Measurements from ENCODE around the gene SLC5A6.

SLC5A6 gene

DNA sequence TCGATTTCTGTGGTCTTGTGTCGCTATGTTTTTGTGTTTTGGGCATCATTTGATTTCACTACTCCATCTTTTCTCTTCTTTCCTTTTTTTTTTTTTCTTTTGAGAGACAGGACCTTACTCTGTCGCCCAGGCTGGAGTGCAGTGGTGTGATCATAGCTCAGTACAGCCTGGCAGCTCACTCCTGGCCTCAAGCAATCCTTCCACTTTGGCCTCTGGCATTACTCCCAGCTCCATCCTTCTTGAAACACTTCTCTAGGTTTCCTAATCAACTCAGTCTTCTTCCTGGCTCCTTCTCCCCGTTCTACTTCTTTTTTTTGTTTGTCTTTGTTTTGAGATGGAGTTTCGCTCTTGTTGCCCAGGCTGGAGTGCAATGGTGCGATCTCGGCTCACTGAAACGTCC, 36.7 kb downstream of the SLC5A6 start:
- Mint-ChIP-seq H3K9me3 (no peaks in the 10 kb centered on the region), H3K27ac (ENCODE audit: low read depth) (no peak overlapping the region), H3K36me3 (ENCODE audit: insufficient read depth) (peaks cover 2% of the 10 kb centered on the region), H3K4me1 (no peaks in the 10 kb centered on the region), H3K4me3 (no peak overlapping the region), H3K27me3 (peaks cover 19% of the 10 kb centered on the region)
- ATAC-seq (replicated peaks; ENCODE audit: extremely low read depth, poor library complexity, severe bottlenecking) (no peak), DNase-seq (ENCODE audit: low spot score in 2 of 2) (no peak)

DNA sequence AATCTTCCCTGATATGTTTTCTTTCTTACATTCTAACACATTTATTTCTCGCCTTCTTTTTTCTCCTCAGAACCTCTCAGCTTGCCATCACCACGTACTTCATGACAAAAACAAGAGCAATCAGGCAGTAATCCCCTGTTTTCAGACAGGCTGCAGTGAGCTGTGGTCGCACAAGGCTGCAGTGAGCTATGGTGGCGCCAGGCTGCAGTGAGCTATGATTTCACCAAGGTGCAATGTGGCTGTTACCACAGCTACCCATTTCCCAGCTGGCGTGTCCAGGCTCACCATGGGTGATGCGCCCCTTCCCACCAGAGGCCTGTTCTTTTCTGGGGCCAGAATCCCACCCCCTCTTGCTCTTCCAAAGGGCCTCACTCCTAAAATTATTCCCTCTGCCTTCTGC, 37.4 kb downstream of the SLC5A6 start:
- Mint-ChIP-seq H3K4me1 (no peaks in the 10 kb centered on the region), H3K4me3 (no peak overlapping the region), H3K27ac (ENCODE audit: low read depth) (no peak overlapping the region), H3K9me3 (no peaks in the 10 kb centered on the region), H3K36me3 (ENCODE audit: insufficient read depth) (peaks cover 2% of the 10 kb centered on the region), H3K27me3 (peaks cover 12% of the 10 kb centered on the region)
- ATAC-seq (replicated peaks; ENCODE audit: extremely low read depth, poor library complexity, severe bottlenecking) (no peak), DNase-seq (ENCODE audit: low spot score in 2 of 2) (no peak)

DNA sequence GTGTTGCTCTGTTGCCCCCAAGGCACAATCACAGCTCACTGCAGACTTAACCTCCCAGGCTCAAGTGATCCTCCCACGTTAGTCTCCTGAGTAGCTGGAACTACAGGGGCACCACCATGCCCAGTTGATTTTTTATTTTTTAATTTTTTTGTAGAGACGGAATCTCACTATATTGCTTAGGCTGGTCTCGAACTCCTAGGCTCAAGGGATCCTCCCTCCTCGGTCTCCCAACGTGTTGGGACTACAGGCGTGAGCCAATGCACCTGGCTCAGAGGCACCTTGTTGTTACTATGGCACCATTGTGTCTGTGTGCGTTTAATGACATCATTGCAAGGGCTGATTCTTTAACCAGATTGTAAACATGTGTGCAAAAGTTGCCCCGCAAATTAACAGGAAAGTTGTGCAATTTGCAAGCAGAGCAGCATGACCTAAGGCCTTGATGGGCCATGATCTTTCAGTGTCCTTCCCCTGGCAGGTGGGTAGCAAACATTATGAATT, 40.7 kb downstream of the SLC5A6 start:
- H3K4me3 Mint-ChIP-seq: no peak overlapping the region
- H3K36me3 Mint-ChIP-seq (ENCODE audit: insufficient read depth): peaks cover 2% of the 10 kb centered on the region
- H3K27ac Mint-ChIP-seq (ENCODE audit: low read depth): no peak overlapping the region
- no peak for DNase-seq (ENCODE audit: low spot score in 2 of 2)
- H3K4me1 Mint-ChIP-seq: no peaks in the 10 kb centered on the region
- H3K27me3 Mint-ChIP-seq: no peaks in the 10 kb centered on the region
- no peak for ATAC-seq (replicated peaks; ENCODE audit: extremely low read depth, poor library complexity, severe bottlenecking)
- H3K9me3 Mint-ChIP-seq: no peaks in the 10 kb centered on the region

DNA sequence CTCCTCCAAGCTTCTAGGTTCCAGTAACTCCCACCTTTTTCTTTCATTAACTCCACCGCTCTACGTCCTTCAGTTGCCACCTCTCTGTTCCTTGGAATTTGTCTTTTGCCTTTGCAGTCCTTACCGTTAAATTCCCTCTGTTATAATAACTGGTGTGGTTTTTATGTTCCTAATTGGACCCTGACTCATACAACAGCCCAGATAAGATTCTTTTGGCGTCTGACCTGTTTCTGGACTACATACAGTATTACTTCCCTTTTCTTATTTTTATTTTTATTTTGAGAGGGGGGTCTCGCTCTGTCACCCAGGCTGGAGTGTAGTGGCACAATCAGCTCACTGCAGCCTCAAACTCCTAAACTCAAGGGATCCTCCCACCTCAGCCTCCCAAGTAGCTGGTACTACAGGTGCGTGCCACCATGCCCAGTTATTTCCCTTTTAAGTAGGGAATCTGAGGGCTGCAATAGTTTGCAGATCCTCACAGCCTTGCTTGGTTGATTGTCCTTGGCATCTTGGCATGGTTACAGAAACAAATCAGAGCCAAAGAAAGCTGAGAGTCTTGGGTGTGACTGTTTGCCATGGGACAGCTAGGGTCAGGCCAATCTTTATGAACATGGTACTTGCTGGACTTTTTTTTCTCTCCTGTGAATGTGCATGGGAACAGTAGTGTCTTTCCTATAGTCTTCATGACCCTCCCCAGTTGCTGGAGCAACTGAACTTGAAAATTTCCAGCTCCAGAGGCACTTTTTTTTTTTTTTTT, 41.3 kb downstream of the SLC5A6 start:
- peaks cover 2% of the 10 kb centered on the region for H3K36me3 Mint-ChIP-seq (ENCODE audit: insufficient read depth)
- H3K27ac Mint-ChIP-seq (ENCODE audit: low read depth): no peak overlapping the region
- no peaks in the 10 kb centered on the region for H3K27me3 Mint-ChIP-seq
- DNase-seq (ENCODE audit: low spot score in 2 of 2) (no peak), ATAC-seq (replicated peaks; ENCODE audit: extremely low read depth, poor library complexity, severe bottlenecking) (no peak)
- H3K4me3 Mint-ChIP-seq: no peak overlapping the region
- no peaks in the 10 kb centered on the region for H3K4me1 Mint-ChIP-seq
- no peaks in the 10 kb centered on the region for H3K9me3 Mint-ChIP-seq

DNA sequence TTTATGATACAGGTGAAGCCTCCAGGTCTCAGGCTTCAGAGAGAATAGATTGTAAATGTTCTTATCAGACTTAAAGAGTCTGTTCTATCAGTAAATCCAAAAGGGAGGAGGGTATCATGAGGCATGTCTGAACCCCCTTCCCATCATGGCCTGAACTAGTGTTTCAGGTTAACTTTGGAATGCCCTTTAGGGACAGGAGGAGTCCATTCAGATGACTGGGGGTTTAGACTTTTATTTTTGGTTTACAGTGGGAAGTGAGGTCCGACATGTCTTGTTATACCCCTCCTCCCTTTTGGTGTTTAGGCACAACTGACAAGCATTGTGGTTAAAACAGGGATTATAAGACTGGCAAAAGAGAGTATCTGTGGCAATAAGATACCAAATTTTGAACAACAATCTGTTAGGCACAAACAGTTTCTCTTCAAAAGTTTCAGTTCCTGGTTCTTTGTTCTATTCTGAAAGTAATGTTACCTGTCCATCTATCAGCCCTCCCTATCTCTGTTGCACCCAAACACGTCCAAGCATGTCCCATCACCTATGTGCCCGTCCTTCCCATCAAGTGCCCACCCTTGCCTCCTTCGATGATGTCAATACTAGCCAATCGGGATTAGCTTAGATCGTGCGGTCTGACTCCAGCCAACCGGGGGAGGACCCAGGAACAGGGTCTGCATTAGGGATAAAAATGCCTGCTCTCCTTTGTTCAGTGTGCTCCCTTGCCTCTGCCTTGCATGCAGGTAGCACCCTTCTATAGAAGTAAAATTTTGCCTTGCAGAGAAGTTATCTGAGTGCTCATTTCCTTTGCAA, 46.9 kb downstream of the SLC5A6 start:
- Mint-ChIP-seq H3K4me3 (no peak overlapping the region), H3K4me1 (no peaks in the 10 kb centered on the region), H3K9me3 (no peaks in the 10 kb centered on the region), H3K27ac (ENCODE audit: low read depth) (no peak overlapping the region), H3K27me3 (no peaks in the 10 kb centered on the region), H3K36me3 (ENCODE audit: insufficient read depth) (peaks cover 1% of the 10 kb centered on the region)
- DNase-seq (ENCODE audit: low spot score in 2 of 2) (no peak), ATAC-seq (replicated peaks; ENCODE audit: extremely low read depth, poor library complexity, severe bottlenecking) (no peak)

DNA sequence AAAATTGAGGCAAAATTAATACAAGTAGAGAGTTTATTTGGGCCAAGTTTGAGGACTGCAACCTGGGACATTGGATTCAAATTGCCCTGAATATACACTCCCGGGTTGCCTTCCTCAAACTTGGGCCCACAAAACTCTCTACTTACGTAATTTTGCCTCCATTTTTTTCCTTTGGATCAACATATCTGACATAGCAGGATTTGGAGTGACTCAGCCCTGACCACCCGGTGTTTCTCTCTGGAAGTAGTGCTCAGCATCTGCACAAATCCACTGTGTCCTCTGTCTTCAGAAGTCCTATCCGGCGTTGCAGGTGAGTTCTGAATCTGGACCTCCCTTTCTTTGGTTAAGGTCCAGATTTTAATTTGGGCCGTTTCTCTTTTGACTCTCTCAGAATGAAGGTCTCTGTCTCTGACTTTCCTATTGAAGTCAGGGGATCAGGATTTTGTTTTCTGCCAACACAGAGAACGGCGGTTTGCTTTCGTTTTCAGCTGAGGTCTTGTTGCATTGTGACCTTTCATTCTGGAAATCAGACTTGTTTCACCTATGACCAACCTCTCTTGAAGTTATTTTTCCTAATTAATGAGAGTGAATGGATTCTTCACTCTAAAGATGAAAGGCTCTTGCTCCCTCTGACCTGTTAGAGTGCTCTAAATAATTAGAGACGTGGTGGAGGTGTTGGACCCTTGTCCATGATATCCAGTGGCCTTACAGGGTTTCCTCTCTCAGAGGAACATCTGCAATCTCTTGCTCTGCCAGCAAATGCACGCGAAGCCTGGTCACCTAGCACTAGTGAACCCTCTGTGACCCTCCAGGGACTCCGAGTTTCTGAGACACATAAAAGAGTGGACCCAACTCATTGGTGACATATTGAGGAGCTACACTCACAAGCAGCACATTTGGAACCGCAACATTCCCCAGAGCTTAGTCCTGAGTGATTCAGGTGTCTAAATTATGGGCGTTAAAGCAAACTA, 49.6 kb downstream of the SLC5A6 start:
- no peak overlapping the region for H3K27ac Mint-ChIP-seq (ENCODE audit: low read depth)
- no peaks in the 10 kb centered on the region for H3K4me1 Mint-ChIP-seq
- DNase-seq (ENCODE audit: low spot score in 2 of 2): no peak
- no peak for ATAC-seq (replicated peaks; ENCODE audit: extremely low read depth, poor library complexity, severe bottlenecking)
- H3K4me3 Mint-ChIP-seq: no peak overlapping the region
- peaks cover 8% of the 10 kb centered on the region for H3K27me3 Mint-ChIP-seq
- H3K9me3 Mint-ChIP-seq: no peaks in the 10 kb centered on the region
- H3K36me3 Mint-ChIP-seq (ENCODE audit: insufficient read depth): peaks cover 1% of the 10 kb centered on the region

DNA sequence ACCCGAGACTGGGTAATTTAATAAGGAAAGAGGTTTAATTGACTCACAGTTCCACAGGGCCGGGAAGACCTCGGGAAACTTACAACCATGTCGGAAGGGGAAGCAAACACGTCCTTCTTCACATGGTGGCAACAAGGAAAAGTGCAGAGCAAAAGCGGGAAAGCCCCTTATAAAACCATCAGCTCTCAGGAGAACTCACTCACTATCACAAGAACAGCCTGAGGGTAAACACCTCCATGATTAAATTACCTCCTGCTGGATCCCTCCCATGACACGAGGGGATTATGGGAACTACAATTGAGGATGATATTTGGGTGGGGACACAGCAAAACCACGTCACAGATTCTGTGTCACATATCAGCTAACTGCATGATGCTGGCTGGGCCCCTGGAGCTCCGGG, 51.9 kb downstream of the SLC5A6 start:
- ATAC-seq (replicated peaks; ENCODE audit: extremely low read depth, poor library complexity, severe bottlenecking) (no peak), DNase-seq (ENCODE audit: low spot score in 2 of 2) (no peak)
- H3K27me3 Mint-ChIP-seq: peaks cover 8% of the 10 kb centered on the region
- H3K9me3 Mint-ChIP-seq: no peaks in the 10 kb centered on the region
- H3K4me3 Mint-ChIP-seq: no peak overlapping the region
- no peak overlapping the region for H3K27ac Mint-ChIP-seq (ENCODE audit: low read depth)
- H3K4me1 Mint-ChIP-seq: no peaks in the 10 kb centered on the region
- peaks cover 1% of the 10 kb centered on the region for H3K36me3 Mint-ChIP-seq (ENCODE audit: insufficient read depth)

DNA sequence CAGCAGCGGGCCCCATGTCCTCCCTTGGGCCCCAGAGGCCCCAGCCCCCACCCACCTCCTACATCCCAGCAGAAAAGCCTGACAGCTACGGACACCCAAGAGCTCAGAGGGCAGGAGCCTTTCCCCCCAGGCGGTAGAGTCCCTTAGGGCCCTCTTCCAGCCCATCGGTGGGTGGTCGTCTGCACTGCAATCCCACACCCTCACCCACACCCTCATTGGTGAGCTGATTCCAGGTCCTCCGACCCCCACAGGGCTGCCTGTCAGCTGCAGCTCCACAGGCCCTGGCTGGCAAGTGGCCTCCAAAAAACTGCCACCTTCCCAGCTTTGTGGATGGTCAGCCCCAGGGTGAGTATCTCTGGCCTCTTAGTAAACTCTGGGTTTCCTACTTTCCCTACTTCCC, 52.8 kb downstream of the SLC5A6 start:
- H3K36me3 Mint-ChIP-seq (ENCODE audit: insufficient read depth): no peaks in the 10 kb centered on the region

DNA sequence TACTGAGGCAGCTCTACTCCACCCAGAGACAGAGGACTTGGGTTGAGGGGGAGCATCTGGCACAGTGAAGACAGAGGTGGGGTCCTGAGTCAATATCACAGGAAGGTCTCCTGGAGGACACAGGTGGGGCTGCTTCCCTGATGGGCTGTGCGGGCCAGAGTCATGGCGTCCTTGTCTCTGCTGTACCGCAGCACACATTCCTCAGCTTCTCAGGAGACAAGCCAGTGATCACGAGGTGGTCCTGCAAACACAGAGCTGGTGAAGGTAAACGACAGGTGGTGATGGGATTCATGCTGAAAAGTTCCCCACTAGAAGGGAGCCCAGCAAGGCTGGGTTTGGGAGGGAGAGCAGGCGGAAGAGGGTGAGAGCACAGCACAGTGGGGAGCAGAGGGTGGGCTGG, 53.6 kb downstream of the SLC5A6 start:
- DNase-seq (ENCODE audit: low spot score in 2 of 2) (no peak), ATAC-seq (replicated peaks; ENCODE audit: extremely low read depth, poor library complexity, severe bottlenecking) (no peak)
- Mint-ChIP-seq H3K27ac (ENCODE audit: low read depth) (no peak overlapping the region), H3K4me1 (no peaks in the 10 kb centered on the region), H3K36me3 (ENCODE audit: insufficient read depth) (no peaks in the 10 kb centered on the region), H3K4me3 (no peak overlapping the region), H3K9me3 (no peaks in the 10 kb centered on the region), H3K27me3 (peaks cover 22% of the 10 kb centered on the region)

More for the DNA sequence above, 52.8 kb downstream of the SLC5A6 start:
- peaks cover 17% of the 10 kb centered on the region for H3K27me3 Mint-ChIP-seq
- DNase-seq (ENCODE audit: low spot score in 2 of 2) (no peak), ATAC-seq (replicated peaks; ENCODE audit: extremely low read depth, poor library complexity, severe bottlenecking) (no peak)
- no peak overlapping the region for H3K27ac Mint-ChIP-seq (ENCODE audit: low read depth)
- H3K4me3 Mint-ChIP-seq: no peak overlapping the region
- no peaks in the 10 kb centered on the region for H3K9me3 Mint-ChIP-seq
- no peaks in the 10 kb centered on the region for H3K4me1 Mint-ChIP-seq

DNA sequence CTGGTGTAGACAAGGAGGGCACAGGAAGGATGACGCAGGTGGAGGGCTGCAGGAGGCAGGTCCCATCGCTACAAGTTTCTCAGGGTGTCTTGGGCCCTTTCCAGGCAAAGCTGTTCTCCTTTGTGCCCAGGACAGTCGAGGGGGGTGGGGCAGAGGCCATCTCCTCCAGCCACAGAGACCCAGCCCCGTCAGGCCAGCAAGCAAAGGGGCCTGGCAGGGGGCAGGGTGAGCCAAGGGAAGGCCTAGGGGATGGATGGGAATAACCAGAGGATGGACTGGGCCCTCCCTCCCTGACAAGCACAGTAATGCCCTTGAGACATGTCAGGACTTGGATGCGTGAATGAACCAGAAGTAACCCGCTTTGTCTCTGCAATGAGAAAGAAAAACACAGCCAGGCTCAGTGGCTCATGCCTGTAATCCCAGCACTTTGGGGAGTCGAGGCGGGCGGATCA, 57.0 kb downstream of the SLC5A6 start:
- Mint-ChIP-seq H3K4me3 (no peak overlapping the region), H3K27me3 (peaks cover 29% of the 10 kb centered on the region), H3K9me3 (no peaks in the 10 kb centered on the region), H3K4me1 (no peaks in the 10 kb centered on the region), H3K36me3 (ENCODE audit: insufficient read depth) (no peaks in the 10 kb centered on the region), H3K27ac (ENCODE audit: low read depth) (no peak overlapping the region)
- ATAC-seq (replicated peaks; ENCODE audit: extremely low read depth, poor library complexity, severe bottlenecking) (no peak), DNase-seq (ENCODE audit: low spot score in 2 of 2) (no peak)

DNA sequence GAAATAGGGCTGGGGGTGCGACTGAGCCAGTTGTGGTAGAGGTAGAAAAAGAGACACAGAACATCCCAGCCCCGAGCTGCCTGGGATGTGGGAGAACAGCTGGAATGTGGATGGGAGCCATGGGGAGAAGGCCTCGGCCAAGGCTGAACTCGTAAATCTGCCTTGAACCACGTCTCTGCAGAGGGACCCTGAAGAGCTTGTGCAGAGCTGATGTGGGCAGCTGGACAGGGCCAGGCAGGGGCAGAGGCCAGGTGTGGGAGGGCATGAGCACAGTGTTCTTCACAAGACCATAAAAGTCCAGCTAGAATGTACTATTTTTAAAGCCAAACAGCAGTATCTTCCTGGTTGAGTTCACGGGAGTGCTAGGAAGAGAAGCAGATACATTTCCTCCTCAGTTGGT, 57.6 kb downstream of the SLC5A6 start:
- no peak overlapping the region for H3K27ac Mint-ChIP-seq (ENCODE audit: low read depth)
- peaks cover 29% of the 10 kb centered on the region for H3K27me3 Mint-ChIP-seq
- ATAC-seq (replicated peaks; ENCODE audit: extremely low read depth, poor library complexity, severe bottlenecking) (no peak), DNase-seq (ENCODE audit: low spot score in 2 of 2) (no peak)
- no peaks in the 10 kb centered on the region for H3K4me1 Mint-ChIP-seq
- H3K4me3 Mint-ChIP-seq: no peak overlapping the region
- no peaks in the 10 kb centered on the region for H3K9me3 Mint-ChIP-seq
- H3K36me3 Mint-ChIP-seq (ENCODE audit: insufficient read depth): no peaks in the 10 kb centered on the region

DNA sequence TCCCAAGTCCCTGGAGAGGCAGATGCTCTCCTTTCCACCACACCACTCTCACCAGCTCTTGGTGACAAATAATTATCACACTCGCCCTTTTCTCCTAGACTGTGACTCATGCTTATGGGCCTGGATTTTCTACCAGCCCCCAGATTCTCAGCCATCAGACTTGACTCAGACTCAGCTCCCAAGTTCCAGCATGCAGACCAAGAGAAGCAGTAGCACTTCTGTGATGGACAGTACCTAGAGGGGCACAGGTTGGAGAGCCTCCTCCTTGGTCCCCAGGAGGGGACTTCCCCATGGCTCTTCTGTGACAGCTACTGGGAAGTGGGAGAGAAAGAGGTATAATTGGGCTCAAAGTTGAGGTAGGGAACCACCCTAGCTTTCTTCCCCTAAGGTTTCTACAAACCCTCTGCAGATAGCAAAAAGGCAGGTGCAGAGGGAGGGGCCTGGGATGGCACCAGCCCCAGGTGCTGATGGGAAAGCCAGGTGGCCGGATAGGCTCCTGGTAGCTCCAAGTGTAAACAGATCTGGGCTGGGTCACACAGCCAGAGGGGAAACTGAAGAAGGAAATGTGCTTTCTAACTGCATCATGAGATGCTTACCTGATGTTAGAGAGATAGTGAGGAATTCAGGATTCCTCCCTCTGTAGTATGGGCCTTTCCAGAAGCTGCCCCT, 59.1 kb downstream of the SLC5A6 start:
- Mint-ChIP-seq H3K36me3 (ENCODE audit: insufficient read depth) (no peaks in the 10 kb centered on the region), H3K27me3 (peaks cover 30% of the 10 kb centered on the region), H3K4me3 (no peak overlapping the region), H3K4me1 (no peaks in the 10 kb centered on the region), H3K27ac (ENCODE audit: low read depth) (no peak overlapping the region), H3K9me3 (no peaks in the 10 kb centered on the region)
- DNase-seq (ENCODE audit: low spot score in 2 of 2): no peak
- ATAC-seq (replicated peaks; ENCODE audit: extremely low read depth, poor library complexity, severe bottlenecking): no peak
